SU-DHL-6 (cell line): Measurements from ENCODE around the gene LRRTM4.

ENCODE experiments used
- H2AFZ ChIP-seq: fragments of 200-600 bp; sonication (generic); 2 replicates; pipeline ENCODE4 v1.6.1; 2014; ENCODE audit warnings: low read depth, mild to moderate bottlenecking, moderate library complexity, mixed read lengths, antibody characterized with exemption, low read length; ENCODE audit not compliant: severe bottlenecking
- H3F3A ChIP-seq: fragments of 200-600 bp; shearing (Covaris generic); 2 replicates; pipeline ENCODE4 v1.6.0; 2016; ENCODE audit warnings: antibody characterized with exemption, mild to moderate bottlenecking; ENCODE audit not compliant: insufficient read depth
- H3K27ac ChIP-seq: fragments of 200-600 bp; sonication (generic); 2 replicates; pipeline ENCODE4 v1.5.1; 2016; ENCODE audit warnings: low read depth, mild to moderate bottlenecking, low read length, moderate library complexity, mixed read lengths
- H3K27me3 ChIP-seq: fragments of 200-600 bp; sonication (generic), shearing (Covaris generic); 2 replicates; pipeline ENCODE4 v1.6.0; 2014; ENCODE audit warnings: mild to moderate bottlenecking, low read length
- H3K36me3 ChIP-seq: fragments of 200-600 bp; sonication (generic); 2 replicates; pipeline ENCODE4 v1.6.1; 2014; ENCODE audit warnings: mild to moderate bottlenecking, low read length, mixed read lengths
- H3K4me2 ChIP-seq: fragments of 300-600, 200-600 bp; shearing (Covaris generic), sonication (generic); 2 replicates; pipeline ENCODE4 v1.6.0; 2014; ENCODE audit warnings: low read length, low read depth, mild to moderate bottlenecking; ENCODE audit not compliant: poor library complexity, severe bottlenecking
- H3K4me3 ChIP-seq: fragments of 200-600 bp; sonication (generic); 2 replicates; pipeline ENCODE4 v1.5.1; 2014; ENCODE audit warnings: antibody characterized with exemption, low read length, mild to moderate bottlenecking, mixed read lengths; ENCODE audit not compliant: insufficient read depth, poor library complexity, severe bottlenecking
- H3K79me2 ChIP-seq: fragments of 200-600 bp; sonication (generic); 2 replicates; pipeline ENCODE4 v1.6.1; 2014; ENCODE audit warnings: mild to moderate bottlenecking, low read length, moderate library complexity; ENCODE audit not compliant: insufficient read depth
- H3K9ac ChIP-seq: fragments of 200-600 bp; sonication (generic); 2 replicates; pipeline ENCODE4 v1.7.0; 2014; ENCODE audit warnings: mild to moderate bottlenecking, low read length
- H3K9me2 ChIP-seq: fragments of 200-600 bp; sonication (generic); replicated peaks from 2 replicates; pipeline ENCODE4 v1.6.1; 2014; ENCODE audit warnings: low read length; ENCODE audit not compliant: insufficient read depth
- H3K9me3 ChIP-seq: fragments of 200-600 bp; sonication (generic); 2 replicates; pipeline ENCODE4 v1.6.1; 2014; ENCODE audit warnings: low read length, mixed read lengths; ENCODE audit not compliant: insufficient read depth
- H4K20me1 ChIP-seq: fragments of 200-600 bp; sonication (generic); 2 replicates; pipeline ENCODE4 v1.6.1; 2014; ENCODE audit warnings: low read depth, mild to moderate bottlenecking, antibody characterized with exemption, low read length, moderate library complexity, mixed read lengths
- EZH2phosphoT487 ChIP-seq: fragments of 200-600 bp; sonication (generic), shearing (Covaris generic); conservative IDR thresholded peaks from 2 replicates; pipeline ENCODE4 v1.6.1; 2018; ENCODE audit warnings: mild to moderate bottlenecking, antibody characterized with exemption, low read length, moderate library complexity, mixed read lengths
- TF ChIP-seq, protein P1 (sequence below): fragments of 200-600 bp; sonication (generic); IDR thresholded peaks from one replicate; pipeline ENCODE4 v1.5.1; 2017; ENCODE audit warnings: antibody characterized with exemption, mild to moderate bottlenecking, low read length, moderate library complexity; ENCODE audit not compliant: insufficient read depth, poor library complexity, severe bottlenecking

LRRTM4 gene

DNA sequence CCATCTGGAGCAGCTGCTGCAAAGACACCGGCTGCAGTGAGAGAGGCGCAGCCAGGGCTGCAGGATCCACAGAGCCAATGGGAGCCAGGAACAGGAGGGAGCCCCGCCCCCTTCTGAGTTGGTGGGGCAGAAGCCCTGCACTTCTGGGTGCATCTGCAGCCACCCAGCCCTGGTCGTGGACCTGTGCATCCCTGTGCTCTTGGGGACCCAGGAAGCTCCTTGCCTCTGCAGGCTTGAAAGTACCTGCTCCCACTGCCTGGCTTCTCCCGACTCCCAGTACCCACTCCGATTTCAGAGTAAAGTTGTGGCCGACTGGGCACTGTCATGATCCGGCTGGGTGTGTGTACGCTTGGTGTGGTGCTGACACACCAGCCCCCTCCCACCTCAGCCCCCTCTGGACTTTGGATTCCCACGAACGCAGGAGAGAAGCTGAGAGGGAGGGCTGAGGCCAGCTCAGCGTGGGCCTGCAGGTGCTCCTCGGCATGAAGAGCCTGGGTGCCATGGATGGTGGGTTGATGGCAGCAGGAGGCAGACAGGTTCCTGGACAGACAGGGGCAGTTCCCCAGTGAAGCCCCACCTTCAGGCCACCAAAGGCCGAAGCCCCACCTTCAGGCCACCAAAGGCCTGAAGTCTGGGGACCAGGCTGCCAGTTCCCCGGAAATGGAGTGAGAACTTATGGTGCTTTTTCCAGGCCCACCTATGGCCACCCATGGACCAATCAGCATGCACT is 34.9 kb downstream of the LRRTM4 start:
- no peaks in the 10 kb centered on the region for H3K9me3 ChIP-seq
- H3K27ac ChIP-seq: no peak overlapping the region
- TF ChIP-seq EZH2phosphoT487: no peak
- TF ChIP-seq, protein P1, sequence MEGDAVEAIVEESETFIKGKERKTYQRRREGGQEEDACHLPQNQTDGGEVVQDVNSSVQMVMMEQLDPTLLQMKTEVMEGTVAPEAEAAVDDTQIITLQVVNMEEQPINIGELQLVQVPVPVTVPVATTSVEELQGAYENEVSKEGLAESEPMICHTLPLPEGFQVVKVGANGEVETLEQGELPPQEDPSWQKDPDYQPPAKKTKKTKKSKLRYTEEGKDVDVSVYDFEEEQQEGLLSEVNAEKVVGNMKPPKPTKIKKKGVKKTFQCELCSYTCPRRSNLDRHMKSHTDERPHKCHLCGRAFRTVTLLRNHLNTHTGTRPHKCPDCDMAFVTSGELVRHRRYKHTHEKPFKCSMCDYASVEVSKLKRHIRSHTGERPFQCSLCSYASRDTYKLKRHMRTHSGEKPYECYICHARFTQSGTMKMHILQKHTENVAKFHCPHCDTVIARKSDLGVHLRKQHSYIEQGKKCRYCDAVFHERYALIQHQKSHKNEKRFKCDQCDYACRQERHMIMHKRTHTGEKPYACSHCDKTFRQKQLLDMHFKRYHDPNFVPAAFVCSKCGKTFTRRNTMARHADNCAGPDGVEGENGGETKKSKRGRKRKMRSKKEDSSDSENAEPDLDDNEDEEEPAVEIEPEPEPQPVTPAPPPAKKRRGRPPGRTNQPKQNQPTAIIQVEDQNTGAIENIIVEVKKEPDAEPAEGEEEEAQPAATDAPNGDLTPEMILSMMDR: no peak
- H4K20me1 ChIP-seq: no peaks in the 10 kb centered on the region
- H3K9me2 ChIP-seq: no peaks in the 10 kb centered on the region
- H3K79me2 ChIP-seq: no peaks in the 10 kb centered on the region
- no peak overlapping the region for H3K9ac ChIP-seq
- H3K4me3 ChIP-seq: no peak overlapping the region
- H2AFZ ChIP-seq: no peak overlapping the region
- H3K27me3 ChIP-seq: no peaks in the 10 kb centered on the region
- H3K4me2 ChIP-seq: no peak overlapping the region
- H3F3A ChIP-seq: no peaks in the 10 kb centered on the region
- H3K36me3 ChIP-seq: no peaks in the 10 kb centered on the region

DNA sequence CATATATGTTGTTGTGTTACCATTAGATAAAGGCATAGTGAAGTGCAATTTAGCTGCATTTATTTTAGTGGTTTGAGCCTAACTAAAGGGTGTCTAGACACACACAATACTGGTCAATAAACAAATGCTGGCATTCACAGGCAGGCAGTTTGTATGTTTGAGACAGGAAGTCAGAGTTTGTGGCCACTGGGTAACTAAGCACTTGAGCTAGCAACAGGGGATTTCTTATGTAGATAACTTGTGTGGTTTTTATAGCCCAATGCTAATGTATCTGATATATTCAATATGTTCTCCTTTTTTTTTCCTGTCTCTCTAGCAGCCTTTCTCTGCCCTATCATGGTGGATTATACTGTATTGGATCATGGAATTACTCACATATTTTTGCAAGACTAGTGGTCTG is 38.1 kb downstream of the LRRTM4 start:
- Histone ChIP-seq H3K36me3 (no peaks in the 10 kb centered on the region), H3K4me2 (no peak overlapping the region)

DNA sequence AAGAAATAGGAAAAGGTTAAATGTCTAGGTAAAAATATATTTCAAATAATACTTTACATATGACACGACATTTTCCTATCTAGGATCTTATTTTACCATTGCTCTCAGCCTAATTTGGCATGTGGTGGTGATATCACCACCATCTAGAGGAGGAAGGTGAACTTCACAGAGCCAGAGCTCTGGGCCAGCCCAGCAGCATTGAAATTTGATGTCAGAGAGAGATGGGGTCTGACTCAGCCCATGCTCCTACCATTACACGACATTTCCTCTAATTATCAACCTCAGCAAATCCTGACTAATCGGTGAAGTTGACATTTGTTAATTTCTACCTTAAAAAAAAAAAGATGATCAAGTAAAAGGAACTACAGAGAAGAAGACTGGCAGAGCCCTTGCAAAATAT is 42.3 kb downstream of the LRRTM4 start:
- Histone ChIP-seq H3K4me3 (no peak overlapping the region), H4K20me1 (no peaks in the 10 kb centered on the region), H3K4me2 (no peak overlapping the region), H3K27ac (no peak overlapping the region), H3K9ac (no peak overlapping the region), H3F3A (no peaks in the 10 kb centered on the region), H2AFZ (no peak overlapping the region), H3K36me3 (no peaks in the 10 kb centered on the region), H3K9me3 (peaks cover 2% of the 10 kb centered on the region; the same call in 1 of the 2 replicates), H3K79me2 (no peaks in the 10 kb centered on the region), H3K9me2 (no peaks in the 10 kb centered on the region), H3K27me3 (no peaks in the 10 kb centered on the region)
- TF ChIP-seq, protein P1: no peak
- TF ChIP-seq EZH2phosphoT487: no peak

More for the DNA sequence above, 38.1 kb downstream of the LRRTM4 start:
- Histone ChIP-seq H3F3A (no peaks in the 10 kb centered on the region), H3K9me3 (no peaks in the 10 kb centered on the region), H4K20me1 (no peaks in the 10 kb centered on the region), H3K9ac (no peak overlapping the region), H3K4me3 (no peak overlapping the region), H3K79me2 (no peaks in the 10 kb centered on the region), H3K27me3 (no peaks in the 10 kb centered on the region), H2AFZ (no peak overlapping the region), H3K27ac (no peak overlapping the region), H3K9me2 (no peaks in the 10 kb centered on the region)
- TF ChIP-seq EZH2phosphoT487: no peak
- TF ChIP-seq, protein P1: no peak
